Neural progenitor cell (in vitro differentiated cells): ENCODE measurements around the gene ITPR3.

Experiments used
- CTCF ChIP-seq: fragments of 200-600 bp; sonication (generic); IDR thresholded peaks from 2 replicates; pipeline ENCODE4 v1.5.1; 2017; ENCODE audit warnings: antibody characterized with exemption, mild to moderate bottlenecking
- EZH2 ChIP-seq: fragments of 200-600 bp; sonication (generic); IDR thresholded peaks from 2 replicates; pipeline ENCODE4 v1.6.1; 2017; ENCODE audit warnings: antibody characterized with exemption, mild to moderate bottlenecking, moderate library complexity

- TF ChIP-seq CTCF (no peak), EZH2 (no peak)
Observed at GRCh38 chr6:33667072-33667471, 46.0 kb downstream of the ITPR3 start.
